ENCODE results near the gene RBBP5. TPM values are rescaled to one million over a fixed set of nuclear protein-coding genes. Genes with fewer than 3 reads are reported as not detected.

RBBP5 gene
- total RNA-seq, 1 donor from 2014 or later, result 12.4 TPM

DNA sequence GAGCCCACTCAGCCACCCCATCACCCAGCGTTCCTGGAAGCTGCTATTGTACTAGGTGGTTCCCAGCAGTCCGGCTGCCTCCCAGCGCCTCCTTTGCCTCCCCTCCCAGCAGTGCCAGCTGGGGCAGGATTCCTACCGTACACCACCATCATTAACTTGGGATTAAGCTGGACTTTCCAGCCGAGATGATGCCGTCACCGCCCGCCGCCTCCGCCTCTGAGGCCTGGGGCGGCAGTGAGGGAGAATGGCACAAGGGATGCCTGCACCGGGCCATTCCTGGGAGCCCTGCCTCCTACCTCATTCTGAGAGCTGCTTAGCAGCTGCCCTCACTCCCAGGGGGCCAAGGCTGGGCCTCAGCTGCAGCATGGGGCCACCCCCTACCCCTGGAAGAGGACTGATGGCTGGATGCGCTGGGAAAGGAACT is 65.6 kb downstream of the RBBP5 start:
- Mint-ChIP-seq H3K4me3 (ENCODE audit: unreplicated experiment) (no peak overlapping the region), H3K4me1 (ENCODE audit: low read depth) (no peaks in the 10 kb centered on the region)

DNA sequence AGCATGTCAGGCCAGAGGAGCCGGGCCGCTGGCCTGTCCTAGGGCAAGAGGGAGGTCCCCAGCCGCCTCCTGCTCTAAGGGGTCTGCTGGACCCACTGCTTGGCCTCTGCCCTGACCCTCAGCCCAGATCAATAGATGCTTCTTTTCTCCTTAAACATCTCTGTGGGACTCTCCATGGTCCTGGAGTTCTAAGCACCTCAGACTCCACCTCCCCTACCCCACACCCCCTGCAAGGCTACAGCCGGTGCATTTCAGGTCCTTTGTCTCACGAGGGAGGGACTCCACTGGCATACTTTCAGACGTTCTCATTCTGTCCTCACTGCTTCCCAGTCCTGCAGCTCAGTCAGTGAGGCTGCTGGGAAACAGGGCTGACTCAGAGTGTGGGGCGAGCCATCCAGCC is 67.8 kb downstream of the RBBP5 start:
- Mint-ChIP-seq H3K4me3 (ENCODE audit: unreplicated experiment) (no peak overlapping the region), H3K27me3 (ENCODE audit: low read depth) (peaks cover 34% of the 10 kb centered on the region), H3K36me3 (ENCODE audit: low read depth) (no peaks in the 10 kb centered on the region), H3K4me1 (ENCODE audit: low read depth) (no peaks in the 10 kb centered on the region), H3K9me3 (ENCODE audit: low read depth) (no peaks in the 10 kb centered on the region), H3K27ac (ENCODE audit: unreplicated experiment) (no peak overlapping the region)
- TF ChIP-seq, protein P1, sequence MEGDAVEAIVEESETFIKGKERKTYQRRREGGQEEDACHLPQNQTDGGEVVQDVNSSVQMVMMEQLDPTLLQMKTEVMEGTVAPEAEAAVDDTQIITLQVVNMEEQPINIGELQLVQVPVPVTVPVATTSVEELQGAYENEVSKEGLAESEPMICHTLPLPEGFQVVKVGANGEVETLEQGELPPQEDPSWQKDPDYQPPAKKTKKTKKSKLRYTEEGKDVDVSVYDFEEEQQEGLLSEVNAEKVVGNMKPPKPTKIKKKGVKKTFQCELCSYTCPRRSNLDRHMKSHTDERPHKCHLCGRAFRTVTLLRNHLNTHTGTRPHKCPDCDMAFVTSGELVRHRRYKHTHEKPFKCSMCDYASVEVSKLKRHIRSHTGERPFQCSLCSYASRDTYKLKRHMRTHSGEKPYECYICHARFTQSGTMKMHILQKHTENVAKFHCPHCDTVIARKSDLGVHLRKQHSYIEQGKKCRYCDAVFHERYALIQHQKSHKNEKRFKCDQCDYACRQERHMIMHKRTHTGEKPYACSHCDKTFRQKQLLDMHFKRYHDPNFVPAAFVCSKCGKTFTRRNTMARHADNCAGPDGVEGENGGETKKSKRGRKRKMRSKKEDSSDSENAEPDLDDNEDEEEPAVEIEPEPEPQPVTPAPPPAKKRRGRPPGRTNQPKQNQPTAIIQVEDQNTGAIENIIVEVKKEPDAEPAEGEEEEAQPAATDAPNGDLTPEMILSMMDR (IDR thresholded peaks at IDR 0.05), result no peak
- DNase-seq (ENCODE audit: low spot score), result no peak

More for the DNA sequence above, 65.6 kb downstream of the RBBP5 start:
- no peaks in the 10 kb centered on the region for H3K36me3 Mint-ChIP-seq (ENCODE audit: low read depth)
- peak; percentile 78 for DNase-seq (ENCODE audit: low spot score)
- H3K9me3 Mint-ChIP-seq (ENCODE audit: low read depth), result no peaks in the 10 kb centered on the region
- peaks cover 32% of the 10 kb centered on the region for H3K27me3 Mint-ChIP-seq (ENCODE audit: low read depth)
- TF ChIP-seq, protein P1 (IDR thresholded peaks at IDR 0.05), result no peak
- H3K27ac Mint-ChIP-seq (ENCODE audit: unreplicated experiment), result no peak overlapping the region

DNA sequence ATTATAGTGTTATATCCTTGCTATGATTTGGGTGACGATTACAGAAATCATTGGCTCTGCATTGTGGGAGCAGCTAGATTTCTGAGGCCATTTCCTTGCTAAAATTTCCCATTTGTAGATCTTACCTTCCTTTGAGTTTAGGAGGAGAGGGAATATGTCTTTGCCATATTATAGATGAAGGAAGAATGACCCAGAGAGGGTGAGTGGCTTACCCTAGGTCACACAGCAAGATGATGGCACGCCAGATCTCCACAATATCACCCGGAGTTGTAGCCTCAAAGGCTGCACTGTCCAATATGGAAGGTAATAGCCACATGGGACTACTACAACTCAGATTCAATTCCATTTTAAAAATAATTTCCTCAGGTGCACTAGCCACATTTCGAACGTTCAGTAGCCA is 68.5 kb downstream of the RBBP5 start:
- no peak for DNase-seq (ENCODE audit: low spot score)
- H3K27ac Mint-ChIP-seq (ENCODE audit: unreplicated experiment), result no peak overlapping the region
- TF ChIP-seq, protein P1 (IDR thresholded peaks at IDR 0.05), result no peak
- peaks cover 34% of the 10 kb centered on the region for H3K27me3 Mint-ChIP-seq (ENCODE audit: low read depth)
- H3K4me1 Mint-ChIP-seq (ENCODE audit: low read depth), result no peaks in the 10 kb centered on the region
- no peak overlapping the region for H3K4me3 Mint-ChIP-seq (ENCODE audit: unreplicated experiment)
- H3K9me3 Mint-ChIP-seq (ENCODE audit: low read depth), result no peaks in the 10 kb centered on the region
- no peaks in the 10 kb centered on the region for H3K36me3 Mint-ChIP-seq (ENCODE audit: low read depth)

DNA sequence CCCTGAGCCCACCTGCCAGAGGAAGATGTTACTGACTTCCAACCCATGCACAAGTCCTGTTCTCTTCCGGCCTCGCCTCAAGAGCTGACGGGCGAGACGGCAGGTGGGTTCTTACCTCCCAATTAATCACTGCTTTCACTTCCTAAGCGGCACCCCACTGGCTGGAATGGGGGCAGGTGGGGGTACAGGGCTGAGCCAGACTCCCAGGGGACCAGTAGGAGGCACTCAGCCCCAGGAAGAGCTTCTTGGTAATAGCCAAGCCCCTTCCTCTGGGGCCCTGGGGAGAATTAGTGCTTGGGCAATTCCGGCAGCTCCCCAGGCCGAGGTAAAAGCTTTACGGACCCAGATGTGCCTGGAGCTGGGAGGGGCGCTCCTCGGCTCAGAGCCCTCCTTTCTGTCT is 69.1 kb downstream of the RBBP5 start:
- Mint-ChIP-seq H3K9me3 (ENCODE audit: low read depth) (no peaks in the 10 kb centered on the region), H3K27me3 (ENCODE audit: low read depth) (peaks cover 39% of the 10 kb centered on the region)
- no peak for DNase-seq (ENCODE audit: low spot score)

DNA sequence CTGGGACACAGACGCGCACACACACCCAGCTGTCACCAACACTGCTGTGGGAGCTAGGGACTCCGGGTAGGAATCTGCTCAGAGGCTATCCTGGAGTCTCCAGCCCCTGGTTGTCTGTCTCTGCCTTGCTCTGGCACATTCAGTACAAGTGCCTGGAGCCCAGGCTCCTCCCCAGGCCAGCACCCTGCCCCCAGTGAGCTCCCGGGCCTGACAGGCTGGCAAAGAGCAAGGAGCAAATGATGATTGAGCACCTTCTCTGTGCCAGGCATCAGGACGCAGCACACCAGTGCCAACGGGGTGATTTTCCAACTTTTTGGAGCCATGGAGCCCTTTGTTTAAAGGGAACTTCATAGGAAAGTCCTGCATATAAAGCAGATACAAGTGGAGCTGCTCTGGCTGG is 72.3 kb downstream of the RBBP5 start:
- H3K4me1 Mint-ChIP-seq (ENCODE audit: low read depth), result no peaks in the 10 kb centered on the region
- DNase-seq (ENCODE audit: low spot score), result no peak
- H3K27ac Mint-ChIP-seq (ENCODE audit: unreplicated experiment), result no peak overlapping the region
- peaks cover 53% of the 10 kb centered on the region for H3K27me3 Mint-ChIP-seq (ENCODE audit: low read depth)
- no peaks in the 10 kb centered on the region for H3K36me3 Mint-ChIP-seq (ENCODE audit: low read depth)
- H3K4me3 Mint-ChIP-seq (ENCODE audit: unreplicated experiment), result no peak overlapping the region
- TF ChIP-seq, protein P1 (IDR thresholded peaks at IDR 0.05), result no peak
- H3K9me3 Mint-ChIP-seq (ENCODE audit: low read depth), result no peaks in the 10 kb centered on the region

More for the DNA sequence above, 69.1 kb downstream of the RBBP5 start:
- H3K4me3 Mint-ChIP-seq (ENCODE audit: unreplicated experiment), result no peak overlapping the region
- H3K4me1 Mint-ChIP-seq (ENCODE audit: low read depth), result no peaks in the 10 kb centered on the region
- TF ChIP-seq, protein P1 (IDR thresholded peaks at IDR 0.05), result no peak
- H3K36me3 Mint-ChIP-seq (ENCODE audit: low read depth), result no peaks in the 10 kb centered on the region
- no peak overlapping the region for H3K27ac Mint-ChIP-seq (ENCODE audit: unreplicated experiment)
